Lower leg skin (tissue), 4 donors: Measurements from ENCODE around the gene CLEC17A. TPM values are rescaled to one million over a fixed set of nuclear protein-coding genes. Genes with fewer than 3 reads are reported as not detected.
"Not testable (repeated sequence)": the region's sequence is repeated elsewhere in the genome, so short reads cannot be mapped to it uniquely, and the experiment has no call there.

ENCODE experiments used
- DNase-seq, 2 donors: peaks; one replicate each; pipeline ENCODE4 v3.0.0-alpha.2; 2019; ENCODE audit warnings: low spot score in 2 of 2
- H3K4me3 ChIP-seq: fragments of 200-600 bp; sonication (generic); 2 replicates; pipeline ENCODE4 v1.5.1; 2017; ENCODE audit warnings: mild to moderate bottlenecking, low read depth; ENCODE audit not compliant: poor library complexity, severe bottlenecking
- POLR2A ChIP-seq, 2 donors: fragments of 450-650 bp; IDR thresholded peaks; one replicate each; pipeline ENCODE4 v1.6.1; 2016 to 2017; ENCODE audit warnings: antibody characterized with exemption in 2 of 2, mild to moderate bottlenecking in 1 of 2, moderate library complexity in 1 of 2
- WGBS, 2 donors: methylation state at CpG; one replicate each; pipeline ENCODE4 v1.1.5; 2018; 5-methylcytosine and 5-hydroxymethylcytosine counted together
- intact Hi-C: fragments of 100-400 bp; cut with DNase I; formaldehyde crosslinking; loops from one replicate; pipeline ENCODE4 v1.15.0; 2023; ENCODE audit warnings: low total_unique reads
- total RNA-seq, 4 donors: library from RNA; depleted of rRNA; stranded (reverse); fragments of >200 nt; gene quantifications; one replicate each; pipeline ENCODE4 v1.1.0, GENCODE V29; 2016
- TF ChIP-seq, protein P1 (sequence below), 3 donors: fragments of 450-650 bp; IDR thresholded peaks; one replicate each; pipeline ENCODE4 v1.5.1; 2016; ENCODE audit warnings: antibody characterized with exemption in 3 of 3, mild to moderate bottlenecking in 3 of 3, moderate library complexity in 2 of 3

Gene CLEC17A
- total RNA-seq, 4 donors from 2014 or later: 0.84 TPM; not detected in 3

DNA sequence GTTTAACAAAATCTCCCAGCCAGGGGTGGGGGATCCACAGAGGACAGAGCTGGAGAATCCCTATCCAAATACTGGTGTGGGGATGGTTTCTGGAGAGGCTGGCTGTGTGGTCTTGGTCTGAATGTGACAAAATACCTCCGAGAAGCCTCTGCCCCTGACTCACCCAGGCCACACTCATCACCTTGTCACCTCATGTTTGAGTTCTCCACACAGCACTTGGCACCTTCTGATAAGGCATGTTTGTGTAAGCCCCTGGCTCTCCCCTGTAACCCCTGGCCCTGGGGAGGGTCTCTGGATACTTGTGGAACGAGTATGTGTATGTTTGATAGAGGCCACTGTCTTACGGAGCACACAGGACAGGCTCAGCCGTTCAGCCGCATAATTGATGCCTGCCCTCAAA is 38.8 kb upstream of the CLEC17A start:
- intact Hi-C loops: no loop called here
- no peak for TF ChIP-seq POLR2A (IDR thresholded peaks at IDR 0.05)
- TF ChIP-seq, protein P1, sequence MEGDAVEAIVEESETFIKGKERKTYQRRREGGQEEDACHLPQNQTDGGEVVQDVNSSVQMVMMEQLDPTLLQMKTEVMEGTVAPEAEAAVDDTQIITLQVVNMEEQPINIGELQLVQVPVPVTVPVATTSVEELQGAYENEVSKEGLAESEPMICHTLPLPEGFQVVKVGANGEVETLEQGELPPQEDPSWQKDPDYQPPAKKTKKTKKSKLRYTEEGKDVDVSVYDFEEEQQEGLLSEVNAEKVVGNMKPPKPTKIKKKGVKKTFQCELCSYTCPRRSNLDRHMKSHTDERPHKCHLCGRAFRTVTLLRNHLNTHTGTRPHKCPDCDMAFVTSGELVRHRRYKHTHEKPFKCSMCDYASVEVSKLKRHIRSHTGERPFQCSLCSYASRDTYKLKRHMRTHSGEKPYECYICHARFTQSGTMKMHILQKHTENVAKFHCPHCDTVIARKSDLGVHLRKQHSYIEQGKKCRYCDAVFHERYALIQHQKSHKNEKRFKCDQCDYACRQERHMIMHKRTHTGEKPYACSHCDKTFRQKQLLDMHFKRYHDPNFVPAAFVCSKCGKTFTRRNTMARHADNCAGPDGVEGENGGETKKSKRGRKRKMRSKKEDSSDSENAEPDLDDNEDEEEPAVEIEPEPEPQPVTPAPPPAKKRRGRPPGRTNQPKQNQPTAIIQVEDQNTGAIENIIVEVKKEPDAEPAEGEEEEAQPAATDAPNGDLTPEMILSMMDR (IDR thresholded peaks at IDR 0.05): no peak
- WGBS, 2 donors: 72 to 76% methylated on average over 5 of the region's 5 CpGs
- no peak for DNase-seq
- H3K4me3 ChIP-seq: no peak overlapping the region

DNA sequence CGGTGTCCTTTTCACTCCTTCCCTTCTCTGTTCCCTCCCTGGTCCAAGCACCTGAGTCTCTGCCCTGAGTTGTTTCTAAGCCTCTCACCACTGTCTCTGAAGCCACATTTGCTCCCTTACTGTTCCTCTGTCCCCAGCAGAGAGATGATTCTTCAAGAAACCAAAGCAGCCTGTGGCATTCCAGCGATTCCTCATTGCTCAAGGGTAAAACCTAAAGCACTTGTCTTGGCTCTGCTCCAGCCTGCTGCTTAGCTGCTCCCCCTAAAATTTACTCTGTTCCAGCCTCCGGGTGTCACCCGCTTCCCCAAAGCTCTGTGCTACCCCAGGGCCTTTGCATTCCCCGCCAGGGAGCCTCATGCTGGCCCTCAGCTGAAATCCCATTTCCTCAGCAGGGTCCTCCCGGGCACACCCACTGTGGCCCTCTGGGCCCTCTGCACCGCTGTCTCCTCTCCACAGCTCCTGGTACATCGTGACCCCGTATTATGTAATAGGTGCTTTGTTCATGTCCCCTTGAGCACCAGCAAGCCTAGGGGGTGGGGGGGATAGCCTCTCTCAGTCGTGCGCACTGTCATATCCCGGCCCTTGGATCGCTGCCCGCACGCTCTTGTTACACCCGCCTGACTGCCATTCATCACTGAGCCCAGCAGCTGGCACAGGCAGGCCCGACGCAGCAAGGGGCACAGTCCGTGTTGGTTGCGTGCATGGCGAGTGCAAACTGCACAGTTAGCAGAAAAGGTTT is 37.7 kb upstream of the CLEC17A start:
- intact Hi-C loops: no loop called here
- no peak for TF ChIP-seq POLR2A (IDR thresholded peaks at IDR 0.05)
- TF ChIP-seq, protein P1 (IDR thresholded peaks at IDR 0.05): no peak
- DNase-seq: no peak
- H3K4me3 ChIP-seq: no peak overlapping the region
- 55 to 66% methylated on average over 15 to 21 of the region's 21 CpGs for WGBS, 2 donors

DNA sequence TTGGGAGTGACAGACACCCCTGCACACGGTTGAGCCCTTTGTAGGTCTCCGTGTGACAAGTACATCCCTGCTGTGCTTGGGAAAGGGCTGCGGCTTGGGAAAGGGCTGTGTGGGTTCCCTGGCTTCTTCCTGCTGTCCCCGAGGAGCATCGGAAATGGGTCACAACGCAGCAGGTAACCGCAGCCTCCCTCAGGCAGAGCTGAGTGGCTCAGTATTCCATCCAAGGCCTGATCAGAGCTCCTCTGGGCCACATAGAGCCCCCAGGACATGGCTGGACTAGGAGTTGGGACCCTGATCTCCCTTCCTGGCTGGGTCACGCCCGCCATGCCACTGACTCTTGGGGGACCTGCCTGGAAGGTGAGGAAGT is 37.2 kb upstream of the CLEC17A start:
- WGBS, 2 donors: 57 to 59% methylated on average over 9 of the region's 9 CpGs
- TF ChIP-seq POLR2A (IDR thresholded peaks at IDR 0.05): no peak
- TF ChIP-seq, protein P1 (IDR thresholded peaks at IDR 0.05): no peak
- DNase-seq: no peak
- intact Hi-C loops: no loop called here
- H3K4me3 ChIP-seq: no peak overlapping the region

DNA sequence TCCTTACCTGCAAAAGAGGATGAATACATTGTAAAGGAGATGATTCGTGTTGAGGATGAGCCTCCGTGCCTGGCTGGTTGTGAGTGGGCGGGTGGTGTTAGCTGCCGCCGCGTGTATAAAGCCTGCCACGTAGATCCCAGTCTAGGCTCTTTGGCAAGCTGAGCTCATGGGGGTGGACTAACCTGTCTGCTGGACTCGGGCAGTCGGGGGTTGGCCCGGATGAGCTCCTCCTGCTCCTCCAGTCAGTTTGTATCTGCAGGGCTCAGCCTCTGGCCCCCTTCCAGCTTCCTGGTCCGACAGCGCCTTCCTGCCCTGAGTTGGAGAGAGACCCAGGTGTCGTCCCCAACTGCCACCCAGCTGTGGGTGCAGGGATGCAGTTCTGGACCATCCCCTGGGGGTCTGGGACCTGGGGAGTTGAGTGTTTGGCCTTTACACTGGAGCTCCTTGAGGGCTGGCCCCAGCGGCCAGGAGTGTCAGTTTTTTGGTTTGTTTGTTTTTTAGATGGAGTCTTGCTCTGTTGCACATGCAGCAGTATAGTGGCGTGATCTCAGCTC is 32.6 kb upstream of the CLEC17A start:
- no peak for DNase-seq
- no peak overlapping the region for H3K4me3 ChIP-seq
- intact Hi-C loops: no loop called here
- WGBS, 2 donors: 57 to 58% methylated on average over 14 to 15 of the region's 15 CpGs
- TF ChIP-seq, protein P1 (IDR thresholded peaks at IDR 0.05): no peak
- no peak for TF ChIP-seq POLR2A (IDR thresholded peaks at IDR 0.05)

DNA sequence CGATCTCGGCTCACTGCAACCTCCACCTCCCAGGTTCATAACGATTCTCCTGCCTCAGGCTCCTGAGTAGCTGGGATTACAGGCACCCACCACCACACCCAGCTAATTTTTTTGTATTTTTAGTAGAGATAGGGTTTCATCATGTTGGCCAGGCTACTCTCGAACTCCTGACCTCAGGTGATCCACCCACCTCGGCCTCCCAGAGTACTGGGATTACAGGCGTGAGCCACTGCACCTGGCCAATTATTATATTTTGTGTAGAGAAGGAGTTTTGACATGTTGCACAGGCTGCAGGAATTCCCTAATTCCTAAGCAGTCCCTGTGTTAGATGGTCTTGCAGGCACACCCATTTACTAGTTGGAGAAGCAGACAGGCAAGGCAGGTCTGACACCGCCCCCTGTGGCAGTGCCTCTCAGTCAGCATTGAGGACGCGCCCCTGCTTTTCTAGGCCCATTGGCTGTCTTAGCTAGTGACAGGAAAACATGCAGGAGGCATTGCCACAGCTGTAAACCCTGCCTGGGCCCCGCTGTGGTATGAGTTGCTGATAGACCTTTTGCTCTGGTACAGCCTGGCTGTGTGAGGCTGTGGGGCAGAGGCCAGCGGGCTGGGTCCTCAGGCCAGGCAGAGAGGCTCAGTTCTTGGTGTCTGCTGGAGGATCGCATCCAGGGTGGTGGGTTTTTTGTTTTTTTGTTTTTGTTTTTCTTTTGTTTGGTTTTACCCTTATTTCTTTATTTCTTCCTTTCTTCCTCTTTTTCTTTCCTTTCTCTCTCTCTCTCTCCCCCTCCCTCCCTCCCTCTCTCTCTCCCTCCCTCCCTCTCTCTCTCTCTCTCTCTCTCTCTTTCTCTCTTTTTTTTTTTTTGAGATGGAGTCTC is 31.5 kb upstream of the CLEC17A start:
- 38 to 50% methylated on average over 10 to 12 of the region's 12 CpGs for WGBS, 2 donors
- intact Hi-C loops, H3K4me3 ChIP-seq: not testable (repeated sequence)
- DNase-seq: peak in 1 of 2 donors; percentile 74

DNA sequence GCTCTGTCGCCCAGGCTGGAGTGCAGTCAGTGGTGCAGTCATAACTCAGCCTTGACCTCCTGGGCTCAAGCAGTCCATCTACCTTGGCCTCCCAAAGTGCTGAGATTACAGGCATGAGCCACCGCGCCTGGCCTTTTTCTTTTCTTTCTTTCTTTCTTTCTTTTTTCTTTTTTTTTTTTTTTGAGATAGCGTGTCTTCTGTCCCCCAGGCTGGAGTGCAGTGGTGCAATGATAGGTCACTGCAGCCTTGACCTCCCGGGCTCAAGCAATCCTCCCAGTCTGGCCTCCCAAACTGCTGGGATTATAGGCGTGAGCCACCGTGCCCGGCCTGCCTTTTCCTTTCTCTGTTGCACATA is 30.9 kb upstream of the CLEC17A start:
- DNase-seq, intact Hi-C loops, H3K4me3 ChIP-seq: not testable (repeated sequence)
- WGBS, 2 donors: 80 to 83% methylated on average over 8 of the region's 8 CpGs
